ENCODE data around the gene TMEM54. TPM values are rescaled to one million over a fixed set of nuclear protein-coding genes. Genes with fewer than 3 reads are reported as not detected.

Gene TMEM54
- total RNA-seq, 1 donor from 2014 or later, result 14.5 TPM

DNA sequence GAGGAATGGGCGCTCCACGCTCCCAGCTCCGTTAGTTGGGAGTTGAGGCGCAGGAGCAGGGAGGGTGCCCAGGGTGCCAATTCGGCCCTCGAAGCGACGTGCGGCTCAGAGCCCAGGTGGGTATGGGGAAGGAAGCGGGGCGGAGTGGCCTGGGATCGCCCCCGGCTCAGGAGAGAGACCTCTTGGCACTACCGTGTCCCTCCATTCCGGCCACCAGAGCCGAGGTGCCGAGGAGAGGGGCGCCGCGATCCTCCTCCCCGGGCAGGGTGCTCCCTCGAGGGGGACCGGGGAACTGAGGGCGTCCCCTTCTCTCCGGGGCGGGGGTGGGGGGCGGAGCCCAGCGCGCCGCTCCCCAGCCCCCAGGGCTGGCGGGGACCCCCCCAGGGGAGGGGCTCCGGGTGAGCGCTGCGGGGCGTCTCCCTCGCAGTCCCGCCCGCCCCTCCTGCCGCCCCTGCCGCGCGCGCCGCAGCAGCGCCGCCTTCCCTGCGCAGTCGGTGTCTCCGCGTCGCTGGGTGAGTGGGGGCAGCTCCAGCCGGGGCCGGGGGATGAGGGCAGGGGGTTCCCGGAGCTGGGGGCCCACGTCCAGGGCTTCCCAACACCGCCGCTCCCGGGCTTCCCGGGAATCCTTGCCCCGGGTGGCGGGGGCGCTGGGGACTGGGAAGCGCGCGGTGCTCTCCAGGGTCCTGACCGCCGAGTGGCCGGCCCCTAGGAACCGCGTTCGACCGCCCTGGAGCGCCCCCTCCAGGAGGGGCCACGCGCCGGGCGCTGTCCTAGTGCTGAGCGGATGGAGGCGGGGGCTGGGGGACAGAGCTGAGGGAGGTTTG, 15.0 kb downstream of the TMEM54 start, which contains the start of gene HPCA:
Gene HPCA (plus strand): TSS at position 488 of the 824 bp plus-strand sequence. CDS start 2,408 bp downstream, outside the sequence.
- peak within 1 kb of the TSS; percentile 58 for H3K4me3 Mint-ChIP-seq
- H3K9me3 Mint-ChIP-seq, result no peaks in the 10 kb centered on the region
- peak; percentile 96 for DNase-seq (ENCODE audit: low spot score)
- Histone ChIP-seq H3K4me1 (peaks cover 16% of the 10 kb centered on the region), H3K9me3 (ENCODE audit: low read depth) (no peaks in the 10 kb centered on the region), H3K9ac (no peak within 1 kb of the TSS), H3K4me3 (peak within 1 kb of the TSS; percentile 41), H3K27ac (no peak within 1 kb of the TSS), H3K79me2 (ENCODE audit: low read depth) (no peaks in the 10 kb centered on the region), H2AFZ (replicated peaks) (no peak within 1 kb of the TSS), H4K20me1 (ENCODE audit: low read depth) (peaks cover 45% of the 10 kb centered on the region), H3K36me3 (no peaks in the 10 kb centered on the region), H3K4me2 (peak within 1 kb of the TSS; percentile 78), H3F3A (ENCODE audit: low read depth) (no peaks in the 10 kb centered on the region), H3K27me3 (peaks cover 68% of the 10 kb centered on the region)
- no peaks in the 10 kb centered on the region for H3K36me3 Mint-ChIP-seq
- H3K27me3 Mint-ChIP-seq (ENCODE audit: insufficient read depth, low read depth), result peaks cover 53% of the 10 kb centered on the region
- H3K27ac Mint-ChIP-seq, result no peak within 1 kb of the TSS
- no peak for TF ChIP-seq EZH2phosphoT487 (IDR thresholded peaks at IDR 0.05)
- TF ChIP-seq CTCF (IDR thresholded peaks at IDR 0.05), result peak; percentile 91
- H3K4me1 Mint-ChIP-seq, result peaks cover 14% of the 10 kb centered on the region

GRCh38 chr1:32885676-32886003, 15.5 kb downstream of the TMEM54 start:
- Mint-ChIP-seq H3K27me3 (ENCODE audit: insufficient read depth, low read depth) (peaks cover 55% of the 10 kb centered on the region), H3K4me3 (peak overlapping the region; percentile 58), H3K36me3 (no peaks in the 10 kb centered on the region), H3K4me1 (peaks cover 15% of the 10 kb centered on the region), H3K27ac (no peak overlapping the region), H3K9me3 (no peaks in the 10 kb centered on the region)
- Histone ChIP-seq H3K4me1 (peaks cover 16% of the 10 kb centered on the region), H3K27me3 (peaks cover 65% of the 10 kb centered on the region), H3F3A (ENCODE audit: low read depth) (no peaks in the 10 kb centered on the region), H4K20me1 (ENCODE audit: low read depth) (peaks cover 40% of the 10 kb centered on the region), H3K27ac (no peak overlapping the region), H3K79me2 (ENCODE audit: low read depth) (no peaks in the 10 kb centered on the region), H3K9me3 (ENCODE audit: low read depth) (no peaks in the 10 kb centered on the region), H2AFZ (replicated peaks) (no peak overlapping the region), H3K9ac (no peak overlapping the region), H3K4me3 (no peak overlapping the region), H3K36me3 (no peaks in the 10 kb centered on the region), H3K4me2 (peak overlapping the region; percentile 78)
- DNase-seq (ENCODE audit: low spot score), result peak; percentile 21
- TF ChIP-seq EZH2phosphoT487 (IDR thresholded peaks at IDR 0.05), result no peak
- no peak for TF ChIP-seq EZH2 (IDR thresholded peaks at IDR 0.05)
- no peak for TF ChIP-seq CTCF (IDR thresholded peaks at IDR 0.05)

DNA sequence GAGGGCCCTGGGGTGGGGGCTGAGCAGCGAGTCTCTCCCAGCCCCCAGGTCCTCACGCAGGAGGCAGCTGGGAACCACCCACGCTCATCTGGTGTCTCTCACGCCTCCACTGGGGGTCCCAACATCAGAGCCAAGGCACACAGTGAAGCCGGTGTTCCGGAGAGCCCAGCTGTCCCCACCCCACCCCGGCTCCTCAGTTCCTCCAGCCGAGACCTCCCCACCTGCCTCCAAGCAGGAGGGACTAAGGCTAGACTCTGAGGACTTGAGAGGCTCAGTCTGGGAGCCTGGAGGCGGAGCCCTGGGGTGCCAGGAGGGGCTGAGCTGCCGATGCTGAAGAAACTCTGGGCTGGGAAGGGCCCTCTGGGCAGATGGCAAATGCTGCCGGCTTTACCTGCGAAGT, 16.5 kb downstream of the TMEM54 start:
- Histone ChIP-seq H3K4me1 (peaks cover 16% of the 10 kb centered on the region), H3K9me3 (ENCODE audit: low read depth) (no peaks in the 10 kb centered on the region), H3K4me3 (no peak overlapping the region), H3K27me3 (peaks cover 59% of the 10 kb centered on the region), H3K27ac (no peak overlapping the region), H3K4me2 (no peak overlapping the region), H3F3A (ENCODE audit: low read depth) (no peaks in the 10 kb centered on the region), H3K9ac (no peak overlapping the region), H3K79me2 (ENCODE audit: low read depth) (no peaks in the 10 kb centered on the region), H2AFZ (replicated peaks) (no peak overlapping the region), H3K36me3 (no peaks in the 10 kb centered on the region), H4K20me1 (ENCODE audit: low read depth) (peaks cover 31% of the 10 kb centered on the region)
- Mint-ChIP-seq H3K36me3 (no peaks in the 10 kb centered on the region), H3K27me3 (ENCODE audit: insufficient read depth, low read depth) (peaks cover 54% of the 10 kb centered on the region), H3K4me1 (peaks cover 13% of the 10 kb centered on the region), H3K27ac (no peak overlapping the region), H3K4me3 (no peak overlapping the region), H3K9me3 (no peaks in the 10 kb centered on the region)
- TF ChIP-seq EZH2phosphoT487 (IDR thresholded peaks at IDR 0.05) (no peak), CTCF (IDR thresholded peaks at IDR 0.05) (no peak), EZH2 (IDR thresholded peaks at IDR 0.05) (no peak)
- no peak for DNase-seq (ENCODE audit: low spot score)
